Smooth muscle cell of the umbilical artery (primary cell): ENCODE results near the gene OR2A1. TPM values are rescaled to one million over a fixed set of nuclear protein-coding genes. Genes with fewer than 3 reads are reported as not detected.

Source experiments
- total RNA-seq: library from RNA; depleted of rRNA; stranded (reverse); fragments of >200 nt; gene quantifications from 2 replicates; pipeline ENCODE4 v1.2.3, GENCODE V29; 2014

The OR2A1 gene, protein sequence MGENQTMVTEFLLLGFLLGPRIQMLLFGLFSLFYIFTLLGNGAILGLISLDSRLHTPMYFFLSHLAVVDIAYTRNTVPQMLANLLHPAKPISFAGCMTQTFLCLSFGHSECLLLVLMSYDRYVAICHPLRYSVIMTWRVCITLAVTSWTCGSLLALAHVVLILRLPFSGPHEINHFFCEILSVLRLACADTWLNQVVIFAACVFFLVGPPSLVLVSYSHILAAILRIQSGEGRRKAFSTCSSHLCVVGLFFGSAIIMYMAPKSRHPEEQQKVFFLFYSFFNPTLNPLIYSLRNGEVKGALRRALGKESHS
- total RNA-seq: under 0.01 TPM in 1 of 2 replicates, not detected in the other

DNA sequence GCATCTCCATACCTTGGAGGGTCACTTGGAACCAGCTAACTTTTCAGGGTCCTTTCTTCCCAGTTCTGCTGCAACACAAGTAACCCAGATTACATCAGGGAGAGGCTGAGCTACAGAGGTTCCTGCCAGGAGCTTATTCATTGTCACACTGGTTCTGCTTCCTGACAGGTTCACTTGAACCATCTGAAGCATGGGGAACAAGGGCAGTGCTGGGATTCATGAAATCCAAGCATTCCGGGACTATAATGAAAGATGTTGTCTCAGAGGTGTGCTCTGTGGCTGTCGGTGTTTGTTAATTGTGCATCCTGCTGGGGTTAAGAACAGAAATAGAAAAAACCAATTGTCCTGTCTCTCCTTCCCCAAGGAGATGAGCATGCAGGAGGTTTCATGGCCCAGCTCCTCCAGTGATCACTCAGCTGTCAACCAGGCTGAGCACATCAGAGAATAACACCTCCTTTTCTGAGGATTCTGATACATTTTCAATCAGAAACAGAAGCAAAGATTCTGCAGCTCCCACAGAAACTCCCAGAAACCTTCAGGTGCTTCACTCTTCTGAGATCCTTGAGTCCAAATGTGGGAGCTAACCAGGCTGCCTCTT is at the start of gene OR2A1:
Gene OR2A1, plus strand, starts transcription at position 548 of the 598 bp plus-strand sequence. CDS start 5,706 bp downstream, outside the sequence.

DNA sequence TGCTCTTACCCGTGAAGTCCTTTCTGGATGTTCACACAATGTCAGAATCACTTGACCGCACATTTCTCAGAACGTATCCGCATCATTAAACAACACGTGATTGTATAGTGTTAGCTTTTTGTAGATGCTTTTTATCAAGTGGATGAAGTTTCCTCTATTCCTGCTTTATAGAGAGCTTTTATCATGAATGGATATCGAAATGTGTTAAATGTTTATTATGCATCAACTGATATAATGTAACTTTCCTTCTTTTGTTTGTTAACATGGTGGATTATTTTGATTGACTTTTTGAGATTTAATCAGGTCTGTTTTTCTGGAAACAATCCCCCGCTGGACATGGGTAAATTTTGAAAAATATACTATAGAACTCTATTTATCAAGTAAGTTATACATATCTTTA is 47.5 kb upstream of the OR2A1 start, which contains the start of gene OR2A7:
Gene OR2A7, minus strand, starts transcription at position 101 of the 400 bp plus-strand sequence. CDS start 5,164 bp downstream, outside the sequence.

DNA sequence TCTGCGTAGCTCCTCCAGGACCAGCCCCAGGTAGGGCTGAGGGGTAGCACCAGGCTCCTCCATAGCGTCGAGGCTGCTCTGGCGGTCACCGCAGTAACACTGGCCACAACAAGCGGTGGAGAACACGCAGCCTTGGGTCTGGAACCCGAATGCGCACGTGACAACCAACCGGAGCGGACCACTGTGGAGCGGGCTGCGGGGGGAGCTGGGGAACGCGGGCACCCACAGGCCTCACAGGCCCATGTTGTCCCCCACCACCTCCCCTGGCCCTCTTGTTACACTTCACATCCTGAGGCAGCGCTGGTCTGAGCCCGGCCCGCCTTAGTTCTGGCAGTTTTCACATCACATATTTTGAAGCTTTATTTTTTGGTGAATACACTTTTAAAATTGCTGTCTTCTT is 43.0 kb upstream of the OR2A1 start, which contains the start of gene CTAGE8:
Gene CTAGE8, minus strand, starts transcription at position 101 of the 400 bp plus-strand sequence. Its CDS starts 38 bp downstream, at position 63.

DNA sequence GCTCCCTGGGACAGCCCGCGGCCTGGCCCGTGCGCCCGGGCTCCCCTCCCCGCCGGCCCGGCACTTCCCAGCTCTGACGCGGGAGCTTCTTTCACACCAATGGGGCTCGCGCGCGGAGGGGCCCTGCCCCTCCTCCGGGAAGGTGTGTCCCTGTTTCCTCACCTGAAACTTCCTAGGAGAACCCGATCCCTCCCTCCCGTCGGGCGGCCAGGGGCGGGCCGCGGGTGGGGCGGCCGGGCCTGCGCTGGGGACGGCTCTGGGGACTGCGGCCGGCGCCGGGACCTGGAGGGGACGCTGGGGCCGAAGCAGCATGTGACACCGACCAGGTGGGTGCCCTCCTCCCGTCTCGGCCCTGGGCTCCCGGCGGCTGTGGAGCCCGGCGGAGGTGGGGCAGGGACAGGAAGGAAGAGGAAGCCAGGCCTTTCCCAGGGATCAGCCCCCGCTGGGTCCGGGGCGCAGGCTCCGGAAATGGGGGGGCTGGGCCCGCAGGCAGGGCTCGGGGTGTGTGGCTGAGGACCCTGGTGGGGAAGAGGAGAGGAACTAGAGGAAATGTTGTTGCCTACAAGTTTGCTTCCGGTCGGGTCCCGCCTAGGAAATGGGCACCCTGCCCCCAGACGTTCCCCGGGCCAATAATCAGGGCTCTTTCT is 43.1 kb downstream of the OR2A1 start, which contains the start of gene ARHGEF5:
Gene ARHGEF5, plus strand, starts transcription at position 227 of the 647 bp plus-strand sequence. CDS start 7,268 bp downstream, outside the sequence.

Other genes starting within 250 kb of the OR2A1 start
- gene OR2A25, start 242.6 kb upstream of the OR2A1 start, total RNA-seq: not detected in 2 replicates
- gene OR2A12, start 226.1 kb upstream of the OR2A1 start, total RNA-seq: not detected in 2 replicates
- not detected in 2 replicates for gene OR2A2, start 202.8 kb upstream of the OR2A1 start, total RNA-seq
- not detected in 2 replicates for gene OR2A14, start 189.2 kb upstream of the OR2A1 start, total RNA-seq
- not detected in 2 replicates for gene CTAGE4, start 129.0 kb upstream of the OR2A1 start, total RNA-seq
- 0.37 and 0.59 TPM in 2 replicates for gene ARHGEF35, start 116.6 kb upstream of the OR2A1 start, total RNA-seq
- gene OR2A42, start 72.8 kb upstream of the OR2A1 start, total RNA-seq: under 0.01 TPM in 1 of 2 replicates, not detected in the other
- gene OR2A7, start 47.6 kb upstream of the OR2A1 start, total RNA-seq: not detected in 2 replicates
- 0.09 TPM in 1 of 2 replicates, not detected in the other for gene CTAGE8, start 43.1 kb upstream of the OR2A1 start, total RNA-seq
- gene ARHGEF5, start 43.0 kb downstream of the OR2A1 start, total RNA-seq: 0.23 and 0.89 TPM in 2 replicates
- gene NOBOX, start 91.3 kb downstream of the OR2A1 start, total RNA-seq: not detected in 2 replicates